Measurements from ENCODE around the gene RGS17. TPM values are rescaled to one million over a fixed set of nuclear protein-coding genes. Genes with fewer than 3 reads are reported as not detected.

RGS17 gene
- total RNA-seq, 1 experiment from 2014 or later: 3.2 TPM

- Mint-ChIP-seq H3K27me3 (ENCODE audit: low read depth) (no peaks in the 10 kb centered on the region), H3K27ac (no peak overlapping the region), H3K36me3 (ENCODE audit: insufficient read depth in 1 of 3, low read depth in 3 of 3) (peaks cover 0 to 2% (median 0%) of the 10 kb centered on the region in 3 experiments; a peak in 1 of 7 replicates), H3K9me3 (no peaks in the 10 kb centered on the region), H3K4me1 (peaks cover 14 to 23% of the 10 kb centered on the region in 2 experiments), H3K4me3 (no peak overlapping the region)
- Histone ChIP-seq H3K4ac (ENCODE audit: low read depth, low read length) (no peak overlapping the region), H3K9me3 (ENCODE audit: control insufficient read depth, low read depth, low read length) (no peaks in the 10 kb centered on the region), H3K23ac (ENCODE audit: insufficient read length, low read depth, low read length) (no peak overlapping the region), H4K20me1 (ENCODE audit: control insufficient read depth, insufficient read depth, insufficient read length) (no peaks in the 10 kb centered on the region), H3K4me1 (ENCODE audit: insufficient read depth, low read length) (peaks cover 3% of the 10 kb centered on the region; the same call in 1 of the 2 replicates), H4K5ac (ENCODE audit: insufficient read length, low read depth, low read length) (no peak overlapping the region), H2BK5ac (ENCODE audit: insufficient read length, low read length) (no peak overlapping the region), H3K4me2 (ENCODE audit: insufficient read depth, insufficient read length, low read length) (no peak overlapping the region), H2BK20ac (ENCODE audit: low read depth, low read length, poor library complexity, severe bottlenecking) (no peak overlapping the region), H2AFZ (ENCODE audit: low read length) (no peak overlapping the region), H2AK5ac (ENCODE audit: insufficient read length, low read length) (no peak overlapping the region), H3K79me2 (ENCODE audit: insufficient read depth, low read length) (no peaks in the 10 kb centered on the region), H3K9ac (ENCODE audit: extremely low read depth, insufficient read length, low read length) (no peak overlapping the region), H3K27me3 (ENCODE audit: insufficient read depth, low read length) (no peaks in the 10 kb centered on the region), H2BK15ac (ENCODE audit: low read depth, low read length) (no peak overlapping the region), H3K18ac (ENCODE audit: insufficient read length, low read depth, low read length) (no peak overlapping the region), H3K27ac (ENCODE audit: insufficient read length, low read depth, low read length) (no peak overlapping the region), H2BK12ac (ENCODE audit: insufficient read length, low read depth, low read length) (no peak overlapping the region), H3K23me2 (ENCODE audit: insufficient read length, low read depth, low read length, poor library complexity, severe bottlenecking) (peaks cover 3% of the 10 kb centered on the region), H3K79me1 (ENCODE audit: insufficient read depth, low read depth, low read length, poor library complexity, severe bottlenecking) (no peaks in the 10 kb centered on the region), H2BK120ac (ENCODE audit: low read depth, low read length, poor library complexity, severe bottlenecking) (no peak overlapping the region), H3T11ph (ENCODE audit: low read length) (no peak overlapping the region), H3K14ac (ENCODE audit: insufficient read depth, low read length) (no peak overlapping the region), H4K91ac (ENCODE audit: insufficient read length, low read depth, low read length) (no peak overlapping the region), H3K56ac (ENCODE audit: insufficient read length, low read depth, low read length) (no peak overlapping the region), H4K8ac (replicated peaks; ENCODE audit: insufficient read length, low read depth, low read length) (no peak overlapping the region)
- WGBS (ENCODE audit: extremely low coverage, insufficient read length, low lambda C conversion rate): no CpG with 5 or more reads among the region's 5 CpGs
- no peak for TF ChIP-seq CTCF (conservative IDR thresholded peaks at IDR 0.05)
- no peak for DNase-seq
These were observed 25.1 kb downstream of the RGS17 start for GRCh38 chr6:153106021-153106420.
